GM23338 (cell line): Measurements from ENCODE around the gene B4GALT3. TPM values are rescaled to one million over a fixed set of nuclear protein-coding genes. Genes with fewer than 3 reads are reported as not detected.

ENCODE experiments used
- ATAC-seq: fragments of 200-7000 bp; cut with Tn5 transposase; 3 replicates; pipeline ENCODE4 v1.9.1; 2020
- DNase-seq: peaks from one replicate; pipeline ENCODE4 v3.0.0-alpha.2; 2015; ENCODE audit warnings: low spot score
- H2AFZ ChIP-seq: fragments of 200-600 bp; sonication (generic); 2 replicates; pipeline ENCODE4 v1.8.0; 2016; ENCODE audit warnings: antibody characterized with exemption, mild to moderate bottlenecking, moderate library complexity
- H3F3A ChIP-seq: fragments of 200-600 bp; sonication (generic); replicated peaks from 2 replicates; pipeline ENCODE4 v1.8.0; 2017; ENCODE audit warnings: antibody characterized with exemption, mixed run types, low read depth
- H3K27ac ChIP-seq: fragments of 200-600 bp; sonication (generic); 2 replicates; pipeline ENCODE4 v1.6.1; 2016; ENCODE audit warnings: low read depth
- H3K27me3 ChIP-seq: fragments of 200-600 bp; sonication (generic); 2 replicates; pipeline ENCODE4 v1.8.0; 2016; ENCODE audit warnings: mild to moderate bottlenecking, mixed run types, moderate library complexity; ENCODE audit not compliant: insufficient read depth
- H3K36me3 ChIP-seq: fragments of 200-600 bp; sonication (generic); 2 replicates; pipeline ENCODE4 v1.8.0; 2016; ENCODE audit warnings: mild to moderate bottlenecking; ENCODE audit not compliant: insufficient read depth
- H3K4me1 ChIP-seq: fragments of 200-600 bp; sonication (generic); 2 replicates; pipeline ENCODE4 v1.8.0; 2016; ENCODE audit warnings: mild to moderate bottlenecking, moderate library complexity; ENCODE audit not compliant: insufficient read depth
- H3K4me2 ChIP-seq: fragments of 200-600 bp; sonication (generic); 2 replicates; pipeline ENCODE4 v1.7.1; 2017; ENCODE audit warnings: mixed run types
- H3K4me3 ChIP-seq: fragments of 200-600 bp; sonication (generic); 2 replicates; pipeline ENCODE4 v1.6.1; 2016; ENCODE audit warnings: mixed run types
- H3K79me2 ChIP-seq: fragments of 200-600 bp; sonication (generic); replicated peaks from 2 replicates; pipeline ENCODE4 v1.8.0; 2017; ENCODE audit warnings: mild to moderate bottlenecking; ENCODE audit not compliant: insufficient read depth
- H3K9me2 ChIP-seq: fragments of 200-600 bp; sonication (generic); 2 replicates; pipeline ENCODE4 v1.8.0; 2017; ENCODE audit not compliant: insufficient read depth
- H4K20me1 ChIP-seq: fragments of 200-600 bp; sonication (generic); replicated peaks from 2 replicates; pipeline ENCODE4 v1.8.0; 2017; ENCODE audit warnings: mild to moderate bottlenecking; ENCODE audit not compliant: insufficient read depth
- H3K27ac Mint-ChIP-seq: 2 replicates; pipeline ENCODE4 v1.8.0; 2020; ENCODE audit warnings: inconsistent platforms, mild to moderate bottlenecking, moderate library complexity, mixed read lengths
- H3K27me3 Mint-ChIP-seq: 3 replicates; pipeline ENCODE4 v1.8.0; 2022; ENCODE audit warnings: low read depth, mild to moderate bottlenecking, moderate library complexity, mixed read lengths, inconsistent platforms; ENCODE audit not compliant: insufficient read depth, poor library complexity
- H3K36me3 Mint-ChIP-seq: 3 replicates; pipeline ENCODE4 v1.8.0; 2021; ENCODE audit warnings: low read depth, mild to moderate bottlenecking, inconsistent platforms, moderate library complexity, mixed read lengths
- H3K4me1 Mint-ChIP-seq: 3 replicates; pipeline ENCODE4 v1.8.0; 2020; ENCODE audit warnings: mild to moderate bottlenecking, inconsistent platforms, mixed read lengths
- H3K4me3 Mint-ChIP-seq: 3 replicates; pipeline ENCODE4 v1.8.0; 2021; ENCODE audit warnings: moderate library complexity, mild to moderate bottlenecking, inconsistent platforms, mixed read lengths
- H3K9me3 Mint-ChIP-seq: 3 replicates; pipeline ENCODE4 v1.8.0; 2020; ENCODE audit warnings: moderate library complexity, mild to moderate bottlenecking, inconsistent platforms, mixed read lengths
- CREB1 ChIP-seq: fragments of 250-450 bp; sonication (Bioruptor Pico); IDR thresholded peaks from 2 replicates; pipeline ENCODE4 v1.5.0; 2020; ENCODE audit warnings: low read depth, mild to moderate bottlenecking, moderate library complexity
- ETS1 ChIP-seq: IDR thresholded peaks from 2 replicates; pipeline ENCODE4 v1.6.1; 2016; ENCODE audit warnings: antibody characterized with exemption
- EZH2phosphoT487 ChIP-seq: fragments of 200-600 bp; sonication (generic); IDR thresholded peaks from one replicate; pipeline ENCODE4 v1.8.1; 2018; ENCODE audit warnings: antibody characterized with exemption; ENCODE audit not compliant: unreplicated experiment
- JUNB ChIP-seq: IDR thresholded peaks from one replicate; pipeline ENCODE4 v1.6.1; 2016; ENCODE audit warnings: antibody characterized with exemption; ENCODE audit not compliant: unreplicated experiment
- NANOG ChIP-seq: IDR thresholded peaks from 2 replicates; pipeline ENCODE4 v1.6.1; 2016; ENCODE audit warnings: antibody characterized with exemption, borderline replicate concordance
- POLR2AphosphoS5 ChIP-seq: IDR thresholded peaks from 2 replicates; pipeline ENCODE4 v1.6.1; 2016; ENCODE audit warnings: antibody characterized with exemption, low read depth
- REST ChIP-seq: IDR thresholded peaks from one replicate; pipeline ENCODE4 v1.6.1; 2018; ENCODE audit warnings: antibody characterized with exemption; ENCODE audit not compliant: unreplicated experiment
- STAT1 ChIP-seq: IDR thresholded peaks from one replicate; pipeline ENCODE4 v1.6.1; 2016; ENCODE audit warnings: antibody characterized with exemption; ENCODE audit not compliant: unreplicated experiment
- ZNF114 ChIP-seq: fragments of 250-450 bp; sonication (Bioruptor Pico); IDR thresholded peaks from 2 replicates; pipeline ENCODE4 v1.5.0; 2020; ENCODE audit warnings: mild to moderate bottlenecking, moderate library complexity
- ZNF331 ChIP-seq: fragments of 250-450 bp; sonication (Bioruptor Pico); IDR thresholded peaks from 2 replicates; pipeline ENCODE4 v1.5.0; 2020; ENCODE audit warnings: low read depth, mild to moderate bottlenecking, moderate library complexity
- polyA plus RNA-seq: library from polyadenylated mRNA; unstranded; fragments of >200 nt; fragmentation: Nextera tagmentation; extraction: Ambion mirVana; gene quantifications from 2 replicates; pipeline ENCODE4 v1.2.1, GENCODE V29; 2016
- total RNA-seq: library from RNA; depleted of rRNA; stranded (reverse); fragments of >200 nt; shearing (Covaris generic); gene quantifications from 2 replicates; pipeline ENCODE4 v1.2.3, GENCODE V29; 2014
- TF ChIP-seq, protein P1 (sequence below): fragments of 250-450 bp; sonication (Bioruptor Pico); IDR thresholded peaks from 2 replicates; pipeline ENCODE4 v1.5.0; 2020; ENCODE audit warnings: mild to moderate bottlenecking, moderate library complexity

The B4GALT3 gene
- total and polyA plus RNA-seq, 2 experiments from 2014 or later: 24.2 to 35.8 TPM

- peaks cover 4% of the 10 kb centered on the region; the same call in 1 of the 2 replicates for H3K4me1 ChIP-seq
- H3K4me2 ChIP-seq: no peak overlapping the region
- no peaks in the 10 kb centered on the region for H3K9me3 Mint-ChIP-seq
- H3K9me2 ChIP-seq: no peaks in the 10 kb centered on the region
- ATAC-seq (no peak), DNase-seq (no peak)
- no peaks in the 10 kb centered on the region for H3K27me3 ChIP-seq
- peaks cover 32% of the 10 kb centered on the region for H3K79me2 ChIP-seq
- no peak overlapping the region for H3K27ac Mint-ChIP-seq
- H3K4me3 Mint-ChIP-seq: no peak overlapping the region
- no peak overlapping the region for H2AFZ ChIP-seq
- H3K4me3 ChIP-seq: no peak overlapping the region
- no peak overlapping the region for H3K27ac ChIP-seq
- H3K4me1 Mint-ChIP-seq: peaks cover 15% of the 10 kb centered on the region
- TF ChIP-seq ZNF114 (CRISPR knock-in tag): no peak
- no peak for TF ChIP-seq NANOG
- peaks cover 41% of the 10 kb centered on the region for H3F3A ChIP-seq
- peaks cover 46% of the 10 kb centered on the region for H3K36me3 ChIP-seq
- peaks cover 9% of the 10 kb centered on the region; the same call in 1 of the 2 replicates for H4K20me1 ChIP-seq
- H3K36me3 Mint-ChIP-seq: peaks cover 74% of the 10 kb centered on the region
- H3K27me3 Mint-ChIP-seq: peaks cover 1% of the 10 kb centered on the region
These were observed 29.9 kb upstream of the B4GALT3 start for GRCh38 chr1:161207173-161207572.

DNA sequence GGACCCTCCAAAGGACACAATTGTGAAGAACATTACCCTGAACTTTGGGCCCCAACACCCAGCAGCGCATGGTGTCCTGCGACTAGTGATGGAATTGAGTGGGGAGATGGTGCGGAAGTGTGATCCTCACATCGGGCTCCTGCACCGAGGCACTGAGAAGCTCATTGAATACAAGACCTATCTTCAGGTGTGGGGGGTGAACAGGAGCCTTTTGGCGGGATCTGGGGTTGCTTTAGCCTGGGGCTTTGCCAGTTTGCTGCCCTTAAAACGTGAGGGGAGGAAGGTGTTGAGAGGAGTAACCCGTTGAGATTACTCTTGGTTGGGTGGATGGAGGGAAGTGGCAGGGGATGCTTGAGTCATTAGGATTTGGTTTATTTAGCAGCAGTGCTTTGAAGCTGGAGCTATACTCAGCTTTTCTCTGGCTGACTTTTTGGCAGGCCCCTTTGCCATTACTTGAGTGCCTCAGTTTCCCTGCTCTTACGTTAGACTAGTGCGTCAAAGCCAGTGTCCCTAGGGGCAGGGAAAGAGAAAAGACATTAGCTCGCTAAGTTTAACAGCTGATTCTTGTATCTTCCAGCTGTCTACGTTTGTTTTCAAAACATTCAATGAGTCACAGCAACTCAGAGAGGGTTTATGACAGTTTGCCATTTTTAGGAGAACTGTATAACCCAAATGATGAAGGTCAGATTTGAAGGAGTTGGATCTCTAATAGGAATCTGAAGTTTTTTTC, 29.3 kb upstream of the B4GALT3 start:
- H3K27me3 Mint-ChIP-seq: peaks cover 1% of the 10 kb centered on the region
- peaks cover 68% of the 10 kb centered on the region for H3K36me3 Mint-ChIP-seq
- Histone ChIP-seq H3K27ac (no peak overlapping the region), H3K9me2 (no peaks in the 10 kb centered on the region), H3K4me3 (no peak overlapping the region), H3K4me1 (peaks cover 7% of the 10 kb centered on the region), H3K27me3 (no peaks in the 10 kb centered on the region), H3K36me3 (peaks cover 40% of the 10 kb centered on the region), H4K20me1 (peaks cover 9% of the 10 kb centered on the region; the same call in 1 of the 2 replicates), H2AFZ (no peak overlapping the region), H3K79me2 (peaks cover 32% of the 10 kb centered on the region), H3K4me2 (no peak overlapping the region), H3F3A (peaks cover 39% of the 10 kb centered on the region)
- no peaks in the 10 kb centered on the region for H3K9me3 Mint-ChIP-seq
- no peak for DNase-seq
- no peak overlapping the region for H3K4me3 Mint-ChIP-seq
- no peak overlapping the region for H3K27ac Mint-ChIP-seq
- peaks cover 18% of the 10 kb centered on the region for H3K4me1 Mint-ChIP-seq
- no peak for ATAC-seq
- TF ChIP-seq CREB1 (CRISPR knock-in tag) (no peak), POLR2AphosphoS5 (no peak), REST (no peak), STAT1 (no peak), EZH2phosphoT487 (no peak), JUNB (no peak), ETS1 (no peak), ZNF331 (CRISPR knock-in tag) (no peak)
- TF ChIP-seq, protein P1, sequence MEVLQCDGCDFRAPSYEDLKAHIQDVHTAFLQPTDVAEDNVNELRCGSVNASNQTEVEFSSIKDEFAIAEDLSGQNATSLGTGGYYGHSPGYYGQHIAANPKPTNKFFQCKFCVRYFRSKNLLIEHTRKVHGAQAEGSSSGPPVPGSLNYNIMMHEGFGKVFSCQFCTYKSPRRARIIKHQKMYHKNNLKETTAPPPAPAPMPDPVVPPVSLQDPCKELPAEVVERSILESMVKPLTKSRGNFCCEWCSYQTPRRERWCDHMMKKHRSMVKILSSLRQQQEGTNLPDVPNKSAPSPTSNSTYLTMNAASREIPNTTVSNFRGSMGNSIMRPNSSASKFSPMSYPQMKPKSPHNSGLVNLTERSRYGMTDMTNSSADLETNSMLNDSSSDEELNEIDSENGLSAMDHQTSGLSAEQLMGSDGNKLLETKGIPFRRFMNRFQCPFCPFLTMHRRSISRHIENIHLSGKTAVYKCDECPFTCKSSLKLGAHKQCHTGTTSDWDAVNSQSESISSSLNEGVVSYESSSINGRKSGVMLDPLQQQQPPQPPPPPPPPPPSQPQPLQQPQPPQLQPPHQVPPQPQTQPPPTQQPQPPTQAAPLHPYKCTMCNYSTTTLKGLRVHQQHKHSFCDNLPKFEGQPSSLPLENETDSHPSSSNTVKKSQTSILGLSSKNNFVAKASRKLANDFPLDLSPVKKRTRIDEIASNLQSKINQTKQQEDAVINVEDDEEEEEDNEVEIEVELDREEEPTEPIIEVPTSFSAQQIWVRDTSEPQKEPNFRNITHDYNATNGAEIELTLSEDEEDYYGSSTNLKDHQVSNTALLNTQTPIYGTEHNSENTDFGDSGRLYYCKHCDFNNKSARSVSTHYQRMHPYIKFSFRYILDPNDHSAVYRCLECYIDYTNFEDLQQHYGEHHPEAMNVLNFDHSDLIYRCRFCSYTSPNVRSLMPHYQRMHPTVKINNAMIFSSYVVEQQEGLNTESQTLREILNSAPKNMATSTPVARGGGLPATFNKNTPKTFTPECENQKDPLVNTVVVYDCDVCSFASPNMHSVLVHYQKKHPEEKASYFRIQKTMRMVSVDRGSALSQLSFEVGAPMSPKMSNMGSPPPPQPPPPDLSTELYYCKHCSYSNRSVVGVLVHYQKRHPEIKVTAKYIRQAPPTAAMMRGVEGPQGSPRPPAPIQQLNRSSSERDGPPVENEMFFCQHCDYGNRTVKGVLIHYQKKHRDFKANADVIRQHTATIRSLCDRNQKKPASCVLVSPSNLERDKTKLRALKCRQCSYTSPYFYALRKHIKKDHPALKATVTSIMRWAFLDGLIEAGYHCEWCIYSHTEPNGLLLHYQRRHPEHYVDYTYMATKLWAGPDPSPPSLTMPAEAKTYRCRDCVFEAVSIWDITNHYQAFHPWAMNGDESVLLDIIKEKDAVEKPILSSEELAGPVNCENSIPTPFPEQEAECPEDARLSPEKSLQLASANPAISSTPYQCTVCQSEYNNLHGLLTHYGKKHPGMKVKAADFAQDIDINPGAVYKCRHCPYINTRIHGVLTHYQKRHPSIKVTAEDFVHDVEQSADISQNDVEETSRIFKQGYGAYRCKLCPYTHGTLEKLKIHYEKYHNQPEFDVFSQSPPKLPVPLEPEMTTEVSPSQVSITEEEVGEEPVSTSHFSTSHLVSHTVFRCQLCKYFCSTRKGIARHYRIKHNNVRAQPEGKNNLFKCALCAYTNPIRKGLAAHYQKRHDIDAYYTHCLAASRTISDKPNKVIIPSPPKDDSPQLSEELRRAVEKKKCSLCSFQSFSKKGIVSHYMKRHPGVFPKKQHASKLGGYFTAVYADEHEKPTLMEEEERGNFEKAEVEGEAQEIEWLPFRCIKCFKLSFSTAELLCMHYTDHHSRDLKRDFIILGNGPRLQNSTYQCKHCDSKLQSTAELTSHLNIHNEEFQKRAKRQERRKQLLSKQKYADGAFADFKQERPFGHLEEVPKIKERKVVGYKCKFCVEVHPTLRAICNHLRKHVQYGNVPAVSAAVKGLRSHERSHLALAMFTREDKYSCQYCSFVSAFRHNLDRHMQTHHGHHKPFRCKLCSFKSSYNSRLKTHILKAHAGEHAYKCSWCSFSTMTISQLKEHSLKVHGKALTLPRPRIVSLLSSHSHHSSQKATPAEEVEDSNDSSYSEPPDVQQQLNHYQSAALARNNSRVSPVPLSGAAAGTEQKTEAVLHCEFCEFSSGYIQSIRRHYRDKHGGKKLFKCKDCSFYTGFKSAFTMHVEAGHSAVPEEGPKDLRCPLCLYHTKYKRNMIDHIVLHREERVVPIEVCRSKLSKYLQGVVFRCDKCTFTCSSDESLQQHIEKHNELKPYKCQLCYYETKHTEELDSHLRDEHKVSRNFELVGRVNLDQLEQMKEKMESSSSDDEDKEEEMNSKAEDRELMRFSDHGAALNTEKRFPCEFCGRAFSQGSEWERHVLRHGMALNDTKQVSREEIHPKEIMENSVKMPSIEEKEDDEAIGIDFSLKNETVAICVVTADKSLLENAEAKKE: no peak
